ENCODE data around the gene KLHL20. TPM values are rescaled to one million over a fixed set of nuclear protein-coding genes. Genes with fewer than 3 reads are reported as not detected.
A peak's percentile ranks its signal among the peaks of the same experiment; 100 is the strongest.
"Not testable (repeated sequence)": the region's sequence is repeated elsewhere in the genome, so short reads cannot be mapped to it uniquely, and the experiment has no call there.

The KLHL20 gene
- 26.3 and 29.9 TPM in 2 replicates for total RNA-seq (2014; rRNA removed; shearing (Covaris generic))

- Histone ChIP-seq H3K4me1 (replicated peaks) (peaks cover 4% of the 10 kb centered on the region), H3K27ac (peak within 1 kb of the TSS; percentile 35), H3K36me3 (peaks cover 10% of the 10 kb centered on the region; the same call in 1 of the 2 replicates), H3K4me3 (peak within 1 kb of the TSS; percentile 69), H3K9me3 (replicated peaks) (no peaks in the 10 kb centered on the region; the same call in 1 of the 2 replicates), H3K27me3 (replicated peaks) (no peaks in the 10 kb centered on the region)
- DNase-seq (ENCODE audit: low read depth in 1 of 2, low spot score in 2 of 2) = peak; percentile 88 to 92
These were observed at the start of gene KLHL20 for GRCh38 chr1:173714759-173715537. KLHL20 (plus strand) TSS chr1:173714981; CDS start chr1:173716044, 1,063 bp downstream.

- DNase-seq (ENCODE audit: low read depth in 1 of 2, low spot score in 2 of 2) = no peak
- no peak overlapping the region for H3K27ac ChIP-seq
- no peaks in the 10 kb centered on the region for H3K4me1 ChIP-seq (replicated peaks)
- peaks cover 16% of the 10 kb centered on the region for H3K27me3 ChIP-seq (replicated peaks)
- no peaks in the 10 kb centered on the region for H3K9me3 ChIP-seq (replicated peaks)
- no peak overlapping the region for H3K4me3 ChIP-seq
- H3K36me3 ChIP-seq = no peaks in the 10 kb centered on the region
These were observed 48.1 kb upstream of the KLHL20 start for GRCh38 chr1:173666646-173667045.

- Histone ChIP-seq H3K27me3 (replicated peaks) (peaks cover 16% of the 10 kb centered on the region), H3K9me3 (replicated peaks) (no peaks in the 10 kb centered on the region), H3K4me3 (no peak within 1 kb of the TSS), H3K4me1 (replicated peaks) (no peaks in the 10 kb centered on the region), H3K36me3 (no peaks in the 10 kb centered on the region), H3K27ac (no peak within 1 kb of the TSS)
- DNase-seq (ENCODE audit: low read depth in 1 of 2, low spot score in 2 of 2) = no peak
These were observed 45.3 kb upstream of the KLHL20 start, which contains the start of gene ANKRD45 for GRCh38 chr1:173669491-173669941. ANKRD45 (minus strand) TSS chr1:173669851; CDS start chr1:173659418, 10,433 bp downstream.

- DNase-seq (ENCODE audit: low read depth in 1 of 2, low spot score in 2 of 2); H3K4me3 ChIP-seq; H3K9me3 ChIP-seq (replicated peaks); H3K4me1 ChIP-seq (replicated peaks); H3K36me3 ChIP-seq; H3K27me3 ChIP-seq (replicated peaks); H3K27ac ChIP-seq: not testable (repeated sequence)
These were observed 40.3 kb upstream of the KLHL20 start for GRCh38 chr1:173674496-173674895.

GRCh38 chr1:173680152-173680551, 34.6 kb upstream of the KLHL20 start:
- not testable (repeated sequence) for H3K4me3 ChIP-seq; DNase-seq (ENCODE audit: low read depth in 1 of 2, low spot score in 2 of 2); H3K27me3 ChIP-seq (replicated peaks); H3K27ac ChIP-seq; H3K4me1 ChIP-seq (replicated peaks); H3K9me3 ChIP-seq (replicated peaks); H3K36me3 ChIP-seq

- Histone ChIP-seq H3K27me3 (replicated peaks) (no peaks in the 10 kb centered on the region; the same call in 1 of the 2 replicates), H3K9me3 (replicated peaks) (no peaks in the 10 kb centered on the region), H3K27ac (no peak overlapping the region), H3K36me3 (no peaks in the 10 kb centered on the region), H3K4me1 (replicated peaks) (no peaks in the 10 kb centered on the region), H3K4me3 (no peak overlapping the region)
- DNase-seq (ENCODE audit: low read depth in 1 of 2, low spot score in 2 of 2) = no peak
These were observed 32.6 kb upstream of the KLHL20 start for GRCh38 chr1:173682184-173682583.

GRCh38 chr1:173683838-173684237, 30.9 kb upstream of the KLHL20 start:
- H3K4me1 ChIP-seq (replicated peaks); H3K9me3 ChIP-seq (replicated peaks); H3K27ac ChIP-seq; DNase-seq (ENCODE audit: low read depth in 1 of 2, low spot score in 2 of 2); H3K4me3 ChIP-seq; H3K27me3 ChIP-seq (replicated peaks); H3K36me3 ChIP-seq: not testable (repeated sequence)

- H3K27me3 ChIP-seq (replicated peaks); H3K36me3 ChIP-seq; H3K4me3 ChIP-seq; H3K9me3 ChIP-seq (replicated peaks); H3K4me1 ChIP-seq (replicated peaks); DNase-seq (ENCODE audit: low read depth in 1 of 2, low spot score in 2 of 2); H3K27ac ChIP-seq: not testable (repeated sequence)
These were observed 29.7 kb upstream of the KLHL20 start for GRCh38 chr1:173685121-173685520.

GRCh38 chr1:173688300-173688699, 26.5 kb upstream of the KLHL20 start:
- no peaks in the 10 kb centered on the region for H3K27me3 ChIP-seq (replicated peaks)
- no peaks in the 10 kb centered on the region for H3K36me3 ChIP-seq
- H3K4me3 ChIP-seq = no peak overlapping the region
- no peaks in the 10 kb centered on the region for H3K9me3 ChIP-seq (replicated peaks)
- no peak for DNase-seq (ENCODE audit: low read depth in 1 of 2, low spot score in 2 of 2)
- H3K4me1 ChIP-seq (replicated peaks) = no peaks in the 10 kb centered on the region
- H3K27ac ChIP-seq = no peak overlapping the region

GRCh38 chr1:173693238-173693637, 21.5 kb upstream of the KLHL20 start:
- 0 out of 2 replicates have a peak, but pooled peaks cover 3% of the 10 kb centered on the region for H3K27me3 ChIP-seq (replicated peaks)
- no peak for DNase-seq (ENCODE audit: low read depth in 1 of 2, low spot score in 2 of 2)
- H3K9me3 ChIP-seq (replicated peaks) = no peaks in the 10 kb centered on the region
- H3K4me3 ChIP-seq = no peak overlapping the region
- no peaks in the 10 kb centered on the region for H3K36me3 ChIP-seq
- no peaks in the 10 kb centered on the region for H3K4me1 ChIP-seq (replicated peaks)
- H3K27ac ChIP-seq = no peak overlapping the region

- H3K27ac ChIP-seq; DNase-seq (ENCODE audit: low read depth in 1 of 2, low spot score in 2 of 2); H3K4me1 ChIP-seq (replicated peaks); H3K4me3 ChIP-seq; H3K9me3 ChIP-seq (replicated peaks); H3K27me3 ChIP-seq (replicated peaks); H3K36me3 ChIP-seq: not testable (repeated sequence)
These were observed 13.5 kb upstream of the KLHL20 start for GRCh38 chr1:173701299-173701698.

- no peak for DNase-seq (ENCODE audit: low read depth in 1 of 2, low spot score in 2 of 2)
- Histone ChIP-seq H3K4me3 (no peak overlapping the region), H3K27ac (no peak overlapping the region), H3K4me1 (replicated peaks) (no peaks in the 10 kb centered on the region), H3K27me3 (replicated peaks) (no peaks in the 10 kb centered on the region), H3K9me3 (replicated peaks) (no peaks in the 10 kb centered on the region), H3K36me3 (no peaks in the 10 kb centered on the region)
These were observed 12.0 kb upstream of the KLHL20 start for GRCh38 chr1:173702736-173703135.

- H3K27ac ChIP-seq = no peak overlapping the region
- no peaks in the 10 kb centered on the region for H3K9me3 ChIP-seq (replicated peaks)
- no peak for DNase-seq (ENCODE audit: low read depth in 1 of 2, low spot score in 2 of 2)
- H3K27me3 ChIP-seq (replicated peaks) = no peaks in the 10 kb centered on the region
- H3K4me3 ChIP-seq = no peak overlapping the region
- no peaks in the 10 kb centered on the region for H3K4me1 ChIP-seq (replicated peaks)
- no peaks in the 10 kb centered on the region for H3K36me3 ChIP-seq
These were observed 9.7 kb upstream of the KLHL20 start for GRCh38 chr1:173705117-173705516.

GRCh38 chr1:173708787-173709186, 6.0 kb upstream of the KLHL20 start:
- no peak overlapping the region for H3K27ac ChIP-seq
- no peaks in the 10 kb centered on the region for H3K27me3 ChIP-seq (replicated peaks)
- no peak for DNase-seq (ENCODE audit: low read depth in 1 of 2, low spot score in 2 of 2)
- H3K4me3 ChIP-seq = no peak overlapping the region
- H3K9me3 ChIP-seq (replicated peaks) = no peaks in the 10 kb centered on the region
- H3K36me3 ChIP-seq = no peaks in the 10 kb centered on the region
- H3K4me1 ChIP-seq (replicated peaks) = no peaks in the 10 kb centered on the region
